ENCODE results near the gene ASPRV1.

ASPRV1 gene

DNA sequence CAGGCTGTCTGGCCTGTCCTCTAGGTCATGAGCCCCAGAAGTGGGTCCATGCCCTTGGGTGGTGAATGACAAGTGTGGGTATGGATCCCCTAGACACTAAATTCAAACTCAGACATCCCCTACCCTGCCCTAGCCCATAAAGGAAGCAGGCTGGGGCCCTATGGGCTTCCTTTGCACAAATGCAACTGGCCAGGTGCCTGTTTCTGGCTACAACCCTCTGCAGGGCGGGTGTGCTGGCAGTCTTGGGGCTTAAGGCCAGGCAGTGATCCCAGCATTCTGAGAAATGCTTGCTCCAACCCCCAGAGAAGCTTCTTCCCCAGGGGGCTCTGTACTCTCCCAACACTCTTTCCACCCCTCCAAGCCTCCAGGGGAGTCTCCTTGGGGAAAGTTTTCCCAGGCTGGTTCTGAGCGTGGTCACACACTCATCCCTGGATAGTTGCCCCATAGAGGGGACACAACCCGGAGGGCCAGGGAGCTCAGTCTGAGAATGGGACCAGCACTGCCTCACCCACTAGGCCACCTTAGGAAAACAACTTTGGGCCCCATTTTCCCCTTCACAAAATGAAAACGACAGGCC, 16.6 kb upstream of the ASPRV1 start:
- DNase-seq (ENCODE audit: insufficient read length, low spot score) (no peak), FAIRE-seq (no peak)
- TF ChIP-seq POLR2A (IDR thresholded peaks at IDR 0.05; ENCODE audit: low read depth, low read length) = no peak

GRCh38 chr2:69977186-69977585, 15.8 kb upstream of the ASPRV1 start:
- no peak for TF ChIP-seq POLR2A (IDR thresholded peaks at IDR 0.05; ENCODE audit: low read depth, low read length)
- FAIRE-seq (no peak), DNase-seq (ENCODE audit: insufficient read length, low spot score) (no peak)

- FAIRE-seq (no peak), DNase-seq (ENCODE audit: insufficient read length, low spot score) (no peak)
- no peak for TF ChIP-seq POLR2A (IDR thresholded peaks at IDR 0.05; ENCODE audit: low read depth, low read length)
Observed at GRCh38 chr2:69975853-69976462, 14.5 kb upstream of the ASPRV1 start.

DNA sequence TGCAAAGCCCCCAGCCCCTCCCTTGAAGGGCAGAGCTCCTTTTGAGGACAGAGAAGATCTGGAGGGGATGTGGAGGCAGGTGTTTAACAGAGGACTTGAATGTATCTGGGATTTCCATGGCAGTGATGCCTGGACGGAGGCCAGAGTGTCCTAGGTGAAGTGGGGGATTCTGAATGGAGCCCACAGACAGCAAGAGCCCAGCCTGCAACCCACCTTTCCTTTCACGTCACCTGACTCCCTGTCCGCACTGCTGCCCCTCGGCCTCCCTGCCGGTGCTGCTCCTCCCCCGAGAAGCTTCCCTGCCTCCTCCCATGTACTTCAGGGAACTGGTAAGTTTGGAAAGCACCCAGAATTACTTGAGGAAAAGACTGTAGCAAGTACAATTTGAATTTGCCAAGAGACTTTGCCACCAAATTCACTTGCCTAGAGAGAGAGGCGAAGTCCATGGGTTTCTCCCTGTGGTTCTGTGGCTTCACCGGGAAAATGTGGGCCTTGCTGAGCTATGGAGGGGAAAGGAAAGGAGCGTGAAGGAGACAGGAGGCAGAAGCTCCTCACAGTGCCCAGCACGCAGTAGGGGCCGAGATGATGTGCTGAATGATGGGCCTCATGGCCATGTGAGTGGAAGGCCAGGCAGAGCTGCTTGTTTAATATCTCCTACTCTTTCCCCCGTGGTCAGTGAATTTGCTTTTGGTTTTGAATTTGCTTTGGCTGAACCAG, 13.9 kb upstream of the ASPRV1 start:
- TF ChIP-seq POLR2A (IDR thresholded peaks at IDR 0.05; ENCODE audit: low read depth, low read length) = no peak
- no peak for FAIRE-seq

DNA sequence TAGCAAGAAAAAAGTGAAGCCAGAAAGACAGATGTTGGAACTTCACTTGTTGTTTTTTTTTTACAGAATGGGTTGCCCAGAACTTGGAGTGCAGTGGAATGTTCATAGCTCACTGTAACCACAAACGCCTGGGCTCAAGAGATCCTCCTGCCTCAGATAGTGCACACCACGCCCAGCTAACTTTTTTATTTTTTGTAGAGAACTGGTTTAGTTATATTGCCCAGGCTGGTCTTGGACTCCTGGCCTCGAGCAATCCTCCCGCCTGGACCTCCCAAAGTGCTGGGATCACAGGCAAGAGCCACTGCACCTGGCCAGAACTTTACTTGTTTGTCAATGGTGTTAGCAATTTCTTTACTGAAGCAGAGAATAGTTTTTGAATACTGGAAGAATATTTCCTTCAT, 11.9 kb upstream of the ASPRV1 start:
- DNase-seq (ENCODE audit: insufficient read length, low spot score) = no peak
- FAIRE-seq = no peak
- no peak for TF ChIP-seq POLR2A (IDR thresholded peaks at IDR 0.05; ENCODE audit: low read depth, low read length)

More for the DNA sequence above, 13.9 kb upstream of the ASPRV1 start:
- no peak for DNase-seq (ENCODE audit: insufficient read length, low spot score)

- no peak for TF ChIP-seq POLR2A (IDR thresholded peaks at IDR 0.05; ENCODE audit: low read depth, low read length)
- FAIRE-seq = no peak
- no peak for DNase-seq (ENCODE audit: insufficient read length, low spot score)
Observed at GRCh38 chr2:69972822-69973221, 11.4 kb upstream of the ASPRV1 start.

DNA sequence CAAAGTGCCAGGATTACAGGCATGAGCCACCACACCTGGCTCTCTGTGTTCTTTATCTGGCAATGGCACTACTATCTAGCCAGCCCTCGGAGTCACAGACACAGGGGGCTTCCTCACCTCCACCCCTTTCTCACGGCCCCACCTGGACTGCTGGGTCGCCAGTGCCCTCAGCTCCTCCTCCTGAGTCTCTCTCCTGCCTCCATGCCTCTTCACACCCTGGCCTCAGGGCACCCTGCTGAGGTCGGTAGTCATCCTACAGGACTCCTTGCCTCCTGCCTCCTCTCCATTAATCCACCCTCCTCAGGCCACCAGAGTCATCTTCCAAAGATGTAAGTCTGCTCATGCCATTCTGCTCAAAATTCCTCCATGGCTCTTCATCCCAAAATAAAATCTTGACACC, 8.6 kb upstream of the ASPRV1 start:
- no peak for TF ChIP-seq POLR2A (IDR thresholded peaks at IDR 0.05; ENCODE audit: low read depth, low read length)
- DNase-seq (ENCODE audit: insufficient read length, low spot score) = no peak
- FAIRE-seq = no peak

- DNase-seq (ENCODE audit: insufficient read length, low spot score) = no peak
- FAIRE-seq = no peak
- TF ChIP-seq POLR2A (IDR thresholded peaks at IDR 0.05; ENCODE audit: low read depth, low read length) = no peak
Observed at GRCh38 chr2:69969126-69969983, 7.9 kb upstream of the ASPRV1 start.

DNA sequence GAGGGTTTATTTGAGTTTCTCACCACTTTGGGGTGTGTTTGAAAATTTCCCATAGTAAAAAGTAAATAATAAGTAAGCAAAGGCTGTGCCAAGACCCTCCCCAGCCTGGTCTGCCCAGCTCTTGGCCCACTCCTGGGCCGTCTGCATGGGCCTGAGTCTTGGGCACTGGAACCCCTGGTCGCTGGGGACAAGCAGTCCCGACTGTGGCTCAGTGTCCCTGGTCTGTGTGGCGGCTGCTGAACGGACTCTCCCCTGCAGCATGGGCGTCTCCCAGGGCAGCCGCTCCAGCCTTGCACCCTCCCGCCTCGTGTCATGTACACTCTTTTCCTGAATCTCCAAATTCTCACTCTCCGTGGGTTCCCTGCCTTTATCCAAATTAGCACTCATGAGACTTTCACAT, 7.2 kb upstream of the ASPRV1 start:
- no peak for FAIRE-seq

GRCh38 chr2:69966496-69966895, 5.1 kb upstream of the ASPRV1 start:
- no peak for TF ChIP-seq POLR2A (IDR thresholded peaks at IDR 0.05; ENCODE audit: low read depth, low read length)
- DNase-seq (ENCODE audit: insufficient read length, low spot score) (no peak), FAIRE-seq (no peak)

More for the DNA sequence above, 7.2 kb upstream of the ASPRV1 start:
- no peak for TF ChIP-seq POLR2A (IDR thresholded peaks at IDR 0.05; ENCODE audit: low read depth, low read length)
- no peak for DNase-seq (ENCODE audit: insufficient read length, low spot score)

- TF ChIP-seq POLR2A (IDR thresholded peaks at IDR 0.05; ENCODE audit: low read depth, low read length) = no peak
- no peak for DNase-seq (ENCODE audit: insufficient read length, low spot score)
- FAIRE-seq = no peak
Observed at GRCh38 chr2:69965756-69966445, 4.5 kb upstream of the ASPRV1 start.

GRCh38 chr2:69964353-69964841, 3.0 kb upstream of the ASPRV1 start:
- no peak for DNase-seq (ENCODE audit: insufficient read length, low spot score)
- FAIRE-seq = no peak
- TF ChIP-seq POLR2A (IDR thresholded peaks at IDR 0.05; ENCODE audit: low read depth, low read length) = no peak

DNA sequence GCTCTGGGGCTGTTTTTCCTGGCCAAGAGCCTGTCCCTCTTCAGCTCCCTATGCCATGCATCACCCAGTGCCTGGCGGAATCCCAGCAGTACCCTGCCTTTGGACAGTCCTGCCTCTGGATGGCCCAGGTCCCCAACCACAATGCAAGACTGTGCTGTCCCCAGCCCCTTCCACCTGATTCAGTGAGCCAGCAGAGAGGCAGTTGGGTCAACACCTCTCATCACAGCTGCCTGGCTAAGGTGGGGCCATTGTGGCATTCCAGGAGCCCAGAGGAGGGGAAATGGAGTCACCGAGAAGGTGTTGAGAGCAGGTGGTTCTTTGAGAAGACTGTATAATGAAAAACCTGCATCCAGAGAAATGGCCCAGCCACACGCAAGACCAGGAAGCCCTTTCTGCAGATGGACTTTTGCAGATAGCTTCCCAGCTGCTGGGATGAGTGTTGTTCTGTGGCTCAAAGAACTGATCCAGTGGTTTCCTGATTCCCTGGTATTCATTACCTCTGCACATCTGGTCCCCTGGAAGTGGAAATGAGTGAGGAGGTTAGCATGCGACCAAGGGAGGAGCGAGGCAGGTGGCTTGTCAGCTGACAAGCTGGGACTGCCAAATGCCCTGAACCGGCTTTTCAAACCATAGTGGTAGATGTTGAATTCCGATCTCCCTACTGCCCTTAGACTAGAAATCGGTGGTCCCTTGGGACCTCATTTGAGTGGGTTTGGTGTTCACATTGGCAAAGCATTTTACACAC, 1.7 kb upstream of the ASPRV1 start:
- no peak for FAIRE-seq
- no peak for TF ChIP-seq POLR2A (IDR thresholded peaks at IDR 0.05; ENCODE audit: low read depth, low read length)
- no peak for DNase-seq (ENCODE audit: insufficient read length, low spot score)

Data from H54 (cell line).